ENCODE results near the gene KRTAP12-3.

GRCh38 chr21:44644878-44645277 is 12.9 kb upstream of the KRTAP12-3 start:
- no peak for TF ChIP-seq MAX (IDR thresholded peaks at IDR 0.05; ENCODE audit: low read depth)
- no peak for TF ChIP-seq CTCF (IDR thresholded peaks at IDR 0.05)
- TF ChIP-seq RXRA (IDR thresholded peaks at IDR 0.05; ENCODE audit: borderline replicate concordance, low read depth) = no peak
- TF ChIP-seq TCF12 (IDR thresholded peaks at IDR 0.05) = no peak
- TF ChIP-seq MXI1 (IDR thresholded peaks at IDR 0.05; ENCODE audit: low read depth, low read length) = no peak
- no peak for TF ChIP-seq POLR2AphosphoS5 (IDR thresholded peaks at IDR 0.05; ENCODE audit: low read depth, low read length)
- TF ChIP-seq MEF2A (IDR thresholded peaks at IDR 0.05; ENCODE audit: borderline replicate concordance, low read depth) = no peak
- TF ChIP-seq YY1 (IDR thresholded peaks at IDR 0.05; ENCODE audit: low read depth) = no peak
- no peak for TF ChIP-seq EZH2phosphoT487 (IDR thresholded peaks at IDR 0.05; ENCODE audit: borderline replicate concordance, low read depth)
- TF ChIP-seq SMC3 (IDR thresholded peaks at IDR 0.05; ENCODE audit: low read depth, low read length) = no peak
- TF ChIP-seq PBX3 (IDR thresholded peaks at IDR 0.05) = no peak
- TF ChIP-seq JUND (IDR thresholded peaks at IDR 0.05) = no peak
- no peak for TF ChIP-seq RCOR1 (IDR thresholded peaks at IDR 0.05; ENCODE audit: low read length)
- TF ChIP-seq EP300 (IDR thresholded peaks at IDR 0.05; ENCODE audit: borderline replicate concordance in 1 of 2, low read depth in 1 of 2, low read length in 1 of 2) = no peak

Data from SK-N-SH (cell line).